Gastroesophageal sphincter (tissue), 4 donors: ENCODE results near the gene C17orf58. TPM values are rescaled to one million over a fixed set of nuclear protein-coding genes. Genes with fewer than 3 reads are reported as not detected.
"Not testable (repeated sequence)": the region's sequence is repeated elsewhere in the genome, so short reads cannot be mapped to it uniquely, and the experiment has no call there.

Experiments used
- ATAC-seq: fragments of 150-250 bp; one replicate; pipeline ENCODE4 v1.9.1; 2016; ENCODE audit warnings: mild to moderate bottlenecking, moderate library complexity
- H3K27ac ChIP-seq, 4 donors: fragments of 200-600 bp; sonication (generic) in 3 of 4; 1 replicate in 3 of 4; 2 replicates in 1 of 4; pipeline ENCODE4 v1.5.1; 2016 to 2019
- H3K27me3 ChIP-seq: fragments of 200-600 bp; sonication (generic); one replicate; pipeline ENCODE4 v1.5.1; 2019
- H3K36me3 ChIP-seq, 2 donors: fragments of 200-600 bp; sonication (generic); one replicate each; pipeline ENCODE4 v1.5.1; 2019; ENCODE audit warnings: control low read depth in 1 of 2
- H3K4me1 ChIP-seq, 3 donors: fragments of 200-600 bp; sonication (generic); 1 replicate in 2 of 3; 2 replicates in 1 of 3; pipeline ENCODE4 v1.5.1; 2016 to 2019; ENCODE audit warnings: control low read depth in 2 of 3
- H3K4me3 ChIP-seq, 2 donors: fragments of 200-600 bp; sonication (generic); one replicate each; pipeline ENCODE4 v1.5.1; 2019; ENCODE audit warnings: mild to moderate bottlenecking in 1 of 2, moderate library complexity in 1 of 2
- H3K9me3 ChIP-seq, 3 donors: fragments of 200-600 bp; sonication (generic); one replicate each; pipeline ENCODE4 v1.5.1; 2017 to 2019; ENCODE audit warnings: control low read depth in 2 of 3
- CTCF ChIP-seq, 4 experiments: fragments of 200-600 bp in 2 of 4; fragments of 450-650 bp in 2 of 4; sonication (generic) in 1 of 4; IDR thresholded peaks; one replicate each; pipeline ENCODE4 v1.5.1; 2017 to 2019; ENCODE audit warnings: antibody characterized with exemption in 4 of 4, mild to moderate bottlenecking in 2 of 4, moderate library complexity in 2 of 4
- EP300 ChIP-seq: sonication (generic); formaldehyde crosslinking; IDR thresholded peaks from one replicate; pipeline ENCODE4 v1.6.1; 2017; ENCODE audit warnings: antibody characterized with exemption, mild to moderate bottlenecking
- POLR2A ChIP-seq, 2 donors: fragments of 450-650 bp; IDR thresholded peaks; one replicate each; pipeline ENCODE4 v1.6.1; 2017; ENCODE audit warnings: antibody characterized with exemption in 2 of 2, mild to moderate bottlenecking in 2 of 2, moderate library complexity in 1 of 2
- POLR2AphosphoS5 ChIP-seq: sonication (generic); formaldehyde crosslinking; IDR thresholded peaks from one replicate; pipeline ENCODE4 v1.6.1; 2017; ENCODE audit warnings: antibody characterized with exemption
- WGBS, 2 donors: methylation state at CpG; one replicate each; pipeline ENCODE4 v1.1.5; 2018; ENCODE audit warnings: low coverage in 1 of 2; 5-methylcytosine and 5-hydroxymethylcytosine counted together
- total RNA-seq, 4 donors: library from RNA; depleted of rRNA; stranded (reverse); fragments of >200 nt; gene quantifications; one replicate each; pipeline ENCODE4 v1.1.0, GENCODE V29; 2016

The C17orf58 gene
- total RNA-seq, 4 donors from 2014 or later: 5.3 to 17.8 (median 7.3) TPM

DNA sequence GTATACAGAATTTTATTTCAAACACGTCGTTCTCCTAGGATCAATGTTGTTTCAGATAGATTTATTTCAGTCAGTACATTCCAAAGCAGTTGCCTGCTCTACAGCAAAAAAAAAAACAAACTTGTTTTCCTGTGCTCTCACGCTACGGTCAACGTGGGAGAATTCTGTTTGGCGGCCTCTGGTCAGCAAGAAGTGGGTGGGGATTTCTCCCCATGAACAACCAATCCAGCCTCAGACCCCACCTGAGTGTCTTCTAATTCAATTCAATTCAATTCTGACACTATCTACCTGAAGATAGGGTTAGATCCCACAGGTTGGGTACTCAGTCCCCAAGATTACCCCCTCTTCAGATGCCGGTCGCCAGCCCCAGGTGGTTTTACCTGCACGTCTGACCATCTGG, 22.1 kb downstream of the C17orf58 start:
- Histone ChIP-seq H3K4me3 (no peak overlapping the region), H3K27me3 (no peaks in the 10 kb centered on the region), H3K4me1 (no peaks in the 10 kb centered on the region), H3K36me3 (peaks cover 0 to 83% of the 10 kb centered on the region in 2 donors), H3K27ac (no peak overlapping the region), H3K9me3 (no peaks in the 10 kb centered on the region)
- no peak for ATAC-seq
- TF ChIP-seq CTCF (IDR thresholded peaks at IDR 0.05) (no peak), POLR2AphosphoS5 (no peak), POLR2A (IDR thresholded peaks at IDR 0.05) (no peak), EP300 (no peak)
- WGBS, 2 donors: 79 to 81% methylated on average over 5 to 9 of the region's 9 CpGs

- peaks cover 0 to 91% of the 10 kb centered on the region in 2 donors for H3K36me3 ChIP-seq
- no peak for TF ChIP-seq POLR2A (IDR thresholded peaks at IDR 0.05)
- TF ChIP-seq EP300: no peak
- no peak for TF ChIP-seq POLR2AphosphoS5
- TF ChIP-seq CTCF (IDR thresholded peaks at IDR 0.05): no peak
- WGBS, 2 donors: 95 to 100% methylated on average over 1 to 7 of the region's 7 CpGs
- no peak overlapping the region for H3K27ac ChIP-seq
- no peak overlapping the region for H3K4me3 ChIP-seq
- ATAC-seq: no peak
- H3K27me3 ChIP-seq: no peaks in the 10 kb centered on the region
- no peaks in the 10 kb centered on the region for H3K9me3 ChIP-seq
- no peaks in the 10 kb centered on the region for H3K4me1 ChIP-seq
Observed at GRCh38 chr17:67970783-67971182, 25.5 kb downstream of the C17orf58 start.

DNA sequence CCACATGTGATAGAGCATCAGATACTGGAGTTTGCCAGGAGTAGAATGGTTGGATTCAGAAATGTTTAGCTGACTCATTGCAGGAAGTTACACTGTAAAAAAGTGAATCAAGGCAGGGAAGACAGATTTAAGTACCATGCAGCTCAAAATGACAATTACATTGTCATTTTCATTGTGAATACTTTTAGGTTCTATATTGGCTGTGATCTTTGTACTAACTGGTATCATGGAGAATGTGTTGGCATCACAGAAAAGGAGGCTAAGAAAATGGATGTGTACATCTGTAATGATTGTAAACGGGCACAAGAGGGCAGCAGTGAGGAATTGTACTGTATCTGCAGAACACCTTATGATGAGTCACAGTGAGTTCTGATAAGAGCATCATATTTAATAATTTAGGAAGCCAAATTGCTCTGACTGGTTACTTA, 33.1 kb downstream of the C17orf58 start:
- ATAC-seq: peak; percentile 74
- 0% methylated on average over 1 of the region's 1 CpG for WGBS, 2 donors
- H3K27me3 ChIP-seq, H3K4me3 ChIP-seq, H3K9me3 ChIP-seq, H3K4me1 ChIP-seq, H3K27ac ChIP-seq: not testable (repeated sequence)
- H3K36me3 ChIP-seq: peaks cover 0 to 79% of the 10 kb centered on the region in 2 donors
- TF ChIP-seq CTCF (IDR thresholded peaks at IDR 0.05): peak; percentile 41 to 76 (median 68)

- ATAC-seq, H3K4me1 ChIP-seq, H3K27me3 ChIP-seq, H3K4me3 ChIP-seq, H3K27ac ChIP-seq, H3K9me3 ChIP-seq: not testable (repeated sequence)
- 59 to 83% methylated on average over 1 to 2 of the region's 2 CpGs for WGBS, 2 donors
- peaks cover 0 to 77% of the 10 kb centered on the region in 2 donors for H3K36me3 ChIP-seq
Observed at GRCh38 chr17:67962156-67962555, 34.1 kb downstream of the C17orf58 start.

GRCh38 chr17:67960276-67960675, 36.0 kb downstream of the C17orf58 start:
- H3K27ac ChIP-seq, ATAC-seq, H3K4me1 ChIP-seq, H3K9me3 ChIP-seq, H3K27me3 ChIP-seq, H3K4me3 ChIP-seq: not testable (repeated sequence)
- WGBS, 2 donors: 43 to 46% methylated on average over 3 of the region's 3 CpGs
- H3K36me3 ChIP-seq: peaks cover 0 to 64% of the 10 kb centered on the region in 2 donors

- TF ChIP-seq POLR2AphosphoS5: no peak
- no peak for TF ChIP-seq CTCF (IDR thresholded peaks at IDR 0.05)
- TF ChIP-seq POLR2A (IDR thresholded peaks at IDR 0.05): no peak
- TF ChIP-seq EP300: no peak
- no peaks in the 10 kb centered on the region for H3K27me3 ChIP-seq
- H3K4me3 ChIP-seq: no peak overlapping the region
- H3K36me3 ChIP-seq: peaks cover 0 to 61% of the 10 kb centered on the region in 2 donors
- H3K4me1 ChIP-seq: peaks cover 0 to 4% (median 0%) of the 10 kb centered on the region in 3 donors
- H3K9me3 ChIP-seq: no peaks in the 10 kb centered on the region
- no peak for ATAC-seq
- WGBS, 2 donors: 63 to 83% methylated on average over 1 to 2 of the region's 3 CpGs
- H3K27ac ChIP-seq: no peak overlapping the region
Observed at GRCh38 chr17:67959510-67959909, 36.8 kb downstream of the C17orf58 start.
